ENCODE results near the gene DNAH17. TPM values are rescaled to one million over a fixed set of nuclear protein-coding genes. Genes with fewer than 3 reads are reported as not detected.

Gene DNAH17
- total and polyA plus RNA-seq, 8 donors = 0.64 to 7.2 (median 3.6) TPM

DNA sequence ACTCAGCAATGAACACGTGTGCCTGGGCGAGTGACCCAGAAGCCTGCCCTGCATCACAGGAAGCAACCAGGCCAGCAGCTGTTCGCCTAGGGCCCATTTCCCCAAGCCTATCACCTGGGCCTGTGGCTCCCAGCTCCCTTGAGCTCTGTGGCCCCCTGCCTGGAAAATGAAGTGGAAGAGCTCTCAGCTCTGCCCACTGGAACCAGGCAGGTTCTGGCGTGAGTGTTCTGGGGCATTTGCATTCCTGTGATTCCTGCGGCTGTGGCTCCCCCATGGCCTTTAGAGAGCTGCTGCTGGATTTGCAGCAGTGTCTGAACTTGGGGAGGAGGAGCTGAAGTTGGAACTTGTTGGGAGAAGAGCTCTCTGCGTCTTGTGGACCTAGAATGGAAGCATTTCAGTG is 175.9 kb downstream of the DNAH17 start:
- DNase-seq = peak in 1 of 4 donors; percentile 43
- Histone ChIP-seq H3K4me3 (no peak overlapping the region), H3K27me3 (no peaks in the 10 kb centered on the region), H3K36me3 (peaks cover 0 to 100% of the 10 kb centered on the region in 2 donors), H3K27ac (no peak overlapping the region), H3K4me1 (peaks cover 7 to 32% of the 10 kb centered on the region in 2 donors), H3K9me3 (no peaks in the 10 kb centered on the region)
- no peak for ATAC-seq
- intact Hi-C loops (cut with DNase I) = no loop called here
- TF ChIP-seq, protein P1, sequence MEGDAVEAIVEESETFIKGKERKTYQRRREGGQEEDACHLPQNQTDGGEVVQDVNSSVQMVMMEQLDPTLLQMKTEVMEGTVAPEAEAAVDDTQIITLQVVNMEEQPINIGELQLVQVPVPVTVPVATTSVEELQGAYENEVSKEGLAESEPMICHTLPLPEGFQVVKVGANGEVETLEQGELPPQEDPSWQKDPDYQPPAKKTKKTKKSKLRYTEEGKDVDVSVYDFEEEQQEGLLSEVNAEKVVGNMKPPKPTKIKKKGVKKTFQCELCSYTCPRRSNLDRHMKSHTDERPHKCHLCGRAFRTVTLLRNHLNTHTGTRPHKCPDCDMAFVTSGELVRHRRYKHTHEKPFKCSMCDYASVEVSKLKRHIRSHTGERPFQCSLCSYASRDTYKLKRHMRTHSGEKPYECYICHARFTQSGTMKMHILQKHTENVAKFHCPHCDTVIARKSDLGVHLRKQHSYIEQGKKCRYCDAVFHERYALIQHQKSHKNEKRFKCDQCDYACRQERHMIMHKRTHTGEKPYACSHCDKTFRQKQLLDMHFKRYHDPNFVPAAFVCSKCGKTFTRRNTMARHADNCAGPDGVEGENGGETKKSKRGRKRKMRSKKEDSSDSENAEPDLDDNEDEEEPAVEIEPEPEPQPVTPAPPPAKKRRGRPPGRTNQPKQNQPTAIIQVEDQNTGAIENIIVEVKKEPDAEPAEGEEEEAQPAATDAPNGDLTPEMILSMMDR (IDR thresholded peaks at IDR 0.05) = no peak

DNA sequence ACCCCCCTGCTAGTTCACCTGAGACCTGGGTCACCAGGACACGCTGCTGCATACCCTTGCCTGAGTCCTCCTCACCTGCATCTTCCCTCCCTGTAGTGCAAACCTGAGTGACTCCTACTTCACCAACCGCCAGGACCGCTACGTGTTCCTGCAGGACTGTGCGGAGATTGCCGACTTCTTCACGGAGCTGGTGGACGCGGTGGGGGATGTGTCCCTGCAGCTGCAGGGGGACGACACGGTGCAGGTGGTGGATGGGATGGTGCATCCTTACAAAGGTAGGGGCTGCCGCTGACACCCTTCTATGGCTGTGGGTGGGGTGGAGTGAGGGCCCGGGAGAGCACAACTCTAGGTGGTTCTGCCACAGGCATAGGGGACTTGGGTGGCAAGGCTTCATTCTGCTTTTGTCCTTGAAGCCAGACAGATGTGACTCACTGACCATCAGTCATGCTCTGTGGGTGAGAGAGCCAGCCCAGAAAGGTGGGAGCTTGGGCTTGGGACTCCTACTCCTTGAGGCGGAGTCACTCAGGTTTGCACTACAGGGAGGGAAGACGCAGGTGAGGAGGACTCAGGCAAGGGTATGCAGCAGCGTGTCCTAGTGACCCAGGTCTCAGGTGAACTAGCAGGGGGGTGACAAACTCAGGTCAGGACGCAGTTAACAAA is 176.5 kb downstream of the DNAH17 start:
- no peak overlapping the region for H3K4me3 ChIP-seq
- intact Hi-C loops (cut with DNase I) = no loop called here
- peaks cover 9 to 33% of the 10 kb centered on the region in 2 donors for H3K4me1 ChIP-seq
- TF ChIP-seq, protein P1 (IDR thresholded peaks at IDR 0.05) = no peak
- no peaks in the 10 kb centered on the region for H3K9me3 ChIP-seq
- ATAC-seq (no peak), DNase-seq (peak in 1 of 4 donors; percentile 37)
- H3K27ac ChIP-seq = no peak overlapping the region
- H3K36me3 ChIP-seq = peaks cover 0 to 100% of the 10 kb centered on the region in 2 donors
- H3K27me3 ChIP-seq = no peaks in the 10 kb centered on the region

DNA sequence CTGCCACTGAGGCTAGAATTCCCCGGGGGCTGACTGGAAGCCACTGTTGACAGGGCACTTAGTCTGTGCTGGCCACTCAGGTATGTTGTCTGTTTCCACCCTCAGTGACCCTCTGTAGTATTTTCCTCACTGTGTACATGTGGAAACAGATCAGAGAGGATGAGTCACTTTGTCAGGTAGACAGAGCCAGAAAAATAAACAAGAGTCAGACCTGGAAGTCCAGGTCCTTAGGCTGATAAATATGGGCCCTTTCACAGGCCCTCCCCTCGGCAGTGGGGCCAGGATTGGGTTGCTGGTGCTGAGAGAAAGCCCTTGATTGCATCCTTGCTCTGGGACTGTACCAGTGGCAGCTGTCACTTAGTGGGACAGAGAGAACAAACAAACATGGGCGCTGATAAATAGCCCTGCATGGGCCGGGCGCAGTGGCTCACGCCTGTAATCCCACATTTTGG is 177.5 kb downstream of the DNAH17 start:
- H3K36me3 ChIP-seq = peaks cover 0 to 100% of the 10 kb centered on the region in 2 donors

DNA sequence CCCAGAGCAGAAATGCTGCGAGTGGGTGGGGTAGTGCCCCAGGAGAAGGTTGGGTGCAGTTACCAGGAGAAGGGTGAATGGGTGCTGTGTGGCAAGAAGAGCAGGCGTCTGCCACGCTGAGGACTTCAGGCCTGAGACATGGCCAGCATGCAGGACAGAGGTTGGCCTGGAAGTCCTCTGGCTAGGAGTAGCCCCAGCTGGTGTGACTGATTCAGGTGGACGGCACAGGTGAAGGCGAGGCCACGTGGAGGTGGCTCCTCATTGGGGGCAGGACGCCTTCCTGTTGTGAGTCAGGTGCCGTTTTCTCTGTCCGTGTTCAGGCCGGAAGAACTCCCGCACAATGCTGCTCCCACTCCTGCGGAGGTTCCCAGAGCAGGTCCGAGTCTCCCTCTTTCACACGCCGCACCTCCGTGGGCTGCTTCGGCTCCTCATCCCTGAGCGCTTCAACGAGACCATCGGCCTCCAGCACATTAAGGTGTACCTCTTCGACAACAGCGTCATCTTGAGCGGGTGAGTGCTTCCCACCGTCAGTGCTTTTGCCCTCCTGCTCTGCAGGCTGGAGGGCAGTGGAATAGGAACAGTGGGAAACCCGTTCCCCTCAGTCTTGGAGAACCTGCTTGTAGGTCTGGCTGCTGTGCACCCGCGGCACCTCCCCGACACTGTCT is 178.0 kb downstream of the DNAH17 start:
- Histone ChIP-seq H3K36me3 (peaks cover 0 to 100% of the 10 kb centered on the region in 2 donors), H3K27me3 (no peaks in the 10 kb centered on the region), H3K4me1 (peaks cover 9 to 47% of the 10 kb centered on the region in 2 donors), H3K27ac (no peak overlapping the region), H3K9me3 (no peaks in the 10 kb centered on the region), H3K4me3 (no peak overlapping the region)
- TF ChIP-seq, protein P1 (IDR thresholded peaks at IDR 0.05) = no peak
- DNase-seq (peak in 1 of 4 donors; percentile 43), ATAC-seq (no peak)
- intact Hi-C loops (cut with DNase I) = no loop called here

More for the DNA sequence above, 177.5 kb downstream of the DNAH17 start:
- no peak overlapping the region for H3K27ac ChIP-seq
- H3K9me3 ChIP-seq = no peaks in the 10 kb centered on the region
- no peaks in the 10 kb centered on the region for H3K27me3 ChIP-seq
- H3K4me1 ChIP-seq = peaks cover 9 to 41% of the 10 kb centered on the region in 2 donors
- DNase-seq = peak in 1 of 4 donors; percentile 49
- no peak overlapping the region for H3K4me3 ChIP-seq
- TF ChIP-seq, protein P1 (IDR thresholded peaks at IDR 0.05) = no peak
- intact Hi-C loops (cut with DNase I) = no loop called here
- ATAC-seq = no peak

DNA sequence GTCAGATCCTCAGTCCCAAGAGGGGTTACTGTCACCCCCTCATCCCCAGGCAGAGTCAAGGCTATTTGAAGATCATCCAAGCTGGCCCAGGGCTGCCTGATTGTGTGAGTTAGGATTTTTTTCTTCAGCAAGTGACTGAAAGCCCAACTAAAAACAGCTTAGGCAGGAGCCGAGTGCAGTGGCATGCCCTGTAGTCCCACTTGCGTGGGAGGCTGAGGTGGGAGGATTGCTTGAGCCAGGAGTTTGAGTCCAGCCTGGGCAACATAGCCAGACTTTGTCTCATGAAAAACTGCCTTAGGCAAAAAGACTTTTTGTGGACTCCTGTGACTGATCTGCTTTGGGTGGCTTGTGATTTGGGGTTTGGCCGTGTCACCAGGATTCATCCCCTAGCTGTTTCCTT is 178.8 kb downstream of the DNAH17 start:
- TF ChIP-seq, protein P1 (IDR thresholded peaks at IDR 0.05) = no peak
- peaks cover 0 to 100% of the 10 kb centered on the region in 2 donors for H3K36me3 ChIP-seq
- no peak for ATAC-seq
- DNase-seq = no peak
- H3K4me1 ChIP-seq = peaks cover 9 to 53% of the 10 kb centered on the region in 2 donors
- H3K27me3 ChIP-seq = no peaks in the 10 kb centered on the region
- peak overlapping the region in 1 of 2 donors; percentile 45 for H3K27ac ChIP-seq
- no peaks in the 10 kb centered on the region for H3K9me3 ChIP-seq
- intact Hi-C loops (cut with DNase I) = no loop called here
- no peak overlapping the region for H3K4me3 ChIP-seq
